Keratinocyte (primary cell): Measurements from ENCODE around the gene CYP3A4.

Experiments used
- EZH2 ChIP-seq: IDR thresholded peaks from one replicate; pipeline ENCODE4 v1.6.1; 2012; ENCODE audit warnings: inconsistent platforms, mild to moderate bottlenecking, low read length, moderate library complexity
- TF ChIP-seq, protein P1 (sequence below), 3 experiments: IDR thresholded peaks in 1 of 3; conservative IDR thresholded peaks in 1 of 3; optimal IDR thresholded peaks in 1 of 3; 2 replicates in 2 of 3; 3 replicates in 1 of 3; pipeline versions ENCODE3 to v1.5.1; 2011; ENCODE audit warnings: low read length in 3 of 3, mild to moderate bottlenecking in 3 of 3, moderate library complexity in 2 of 3, control low read depth in 1 of 3, inconsistent platforms in 1 of 3; ENCODE audit not compliant: insufficient read depth in 2 of 3; ENCODE audit errors: extremely low read depth in 1 of 3

DNA sequence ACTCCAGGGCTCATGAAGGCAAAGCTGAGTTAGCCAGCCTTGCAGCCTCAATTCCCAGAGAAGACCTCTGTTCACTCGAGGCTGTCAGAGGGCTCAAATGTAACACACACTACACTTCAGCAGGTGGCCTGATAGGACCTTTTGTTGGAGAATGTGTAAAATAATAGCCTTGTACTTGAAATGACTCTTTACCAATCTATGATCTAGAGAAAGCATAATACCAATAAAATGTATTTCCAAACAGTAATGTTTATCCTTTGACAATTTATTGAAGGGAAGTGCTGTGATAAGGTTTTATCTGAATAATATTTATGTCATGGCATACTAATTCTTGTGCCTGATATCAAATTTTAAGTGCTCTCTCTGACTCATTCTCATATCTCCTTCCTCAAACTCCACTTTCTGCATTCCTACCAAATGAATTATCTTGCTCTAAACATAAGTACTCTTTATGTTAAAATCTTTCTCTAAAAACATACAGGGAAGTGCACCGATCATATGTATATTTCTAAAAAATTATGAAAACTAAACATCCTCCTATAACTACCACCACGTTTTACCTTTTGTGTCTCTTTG is 69.9 kb downstream of the CYP3A4 start:
- no peak for TF ChIP-seq EZH2
- TF ChIP-seq, protein P1, sequence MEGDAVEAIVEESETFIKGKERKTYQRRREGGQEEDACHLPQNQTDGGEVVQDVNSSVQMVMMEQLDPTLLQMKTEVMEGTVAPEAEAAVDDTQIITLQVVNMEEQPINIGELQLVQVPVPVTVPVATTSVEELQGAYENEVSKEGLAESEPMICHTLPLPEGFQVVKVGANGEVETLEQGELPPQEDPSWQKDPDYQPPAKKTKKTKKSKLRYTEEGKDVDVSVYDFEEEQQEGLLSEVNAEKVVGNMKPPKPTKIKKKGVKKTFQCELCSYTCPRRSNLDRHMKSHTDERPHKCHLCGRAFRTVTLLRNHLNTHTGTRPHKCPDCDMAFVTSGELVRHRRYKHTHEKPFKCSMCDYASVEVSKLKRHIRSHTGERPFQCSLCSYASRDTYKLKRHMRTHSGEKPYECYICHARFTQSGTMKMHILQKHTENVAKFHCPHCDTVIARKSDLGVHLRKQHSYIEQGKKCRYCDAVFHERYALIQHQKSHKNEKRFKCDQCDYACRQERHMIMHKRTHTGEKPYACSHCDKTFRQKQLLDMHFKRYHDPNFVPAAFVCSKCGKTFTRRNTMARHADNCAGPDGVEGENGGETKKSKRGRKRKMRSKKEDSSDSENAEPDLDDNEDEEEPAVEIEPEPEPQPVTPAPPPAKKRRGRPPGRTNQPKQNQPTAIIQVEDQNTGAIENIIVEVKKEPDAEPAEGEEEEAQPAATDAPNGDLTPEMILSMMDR (optimal IDR thresholded peaks at IDR 0.05 in 1 of 3, IDR thresholded peaks at IDR 0.05 in 1 of 3, conservative IDR thresholded peaks at IDR 0.05 in 1 of 3; ENCODE audit: extremely low read depth in 1 of 3, insufficient read depth in 2 of 3, low read length in 3 of 3) = no peak
